WTC11 (cell line): ENCODE results near the gene CACNA1C. TPM values are rescaled to one million over a fixed set of nuclear protein-coding genes. Genes with fewer than 3 reads are reported as not detected.

Experiments used
- ATAC-seq: fragments of 200-7000 bp; cut with Tn5 transposase; 2 replicates; pipeline ENCODE4 v1.10.0; 2021; ENCODE audit warnings: mild to moderate bottlenecking, moderate library complexity
- CTCF ChIA-PET: fragments of 300-600 bp; sonication (Branson Sonifier 250); formaldehyde crosslinking; loops from one replicate; lab custom pipeline; 2021; ENCODE audit warnings: antibody characterized with exemption; lab: Charles Lee
- POLR2A ChIA-PET: fragments of 350-600 bp; sonication (Branson Sonifier 250); formaldehyde crosslinking; loops from one replicate; lab custom pipeline; 2021; ENCODE audit warnings: antibody characterized with exemption; lab: Charles Lee
- DNase-seq: peaks from one replicate; pipeline ENCODE4 v3.0.0; 2021; ENCODE audit warnings: low spot score
- H3K27ac Mint-ChIP-seq: 2 replicates; pipeline ENCODE4 v1.8.0; 2021; ENCODE audit warnings: mixed read lengths
- H3K27me3 Mint-ChIP-seq: 2 replicates; pipeline ENCODE4 v1.8.0; 2021; ENCODE audit warnings: low read depth, mild to moderate bottlenecking, moderate library complexity, mixed read lengths
- H3K36me3 Mint-ChIP-seq: 2 replicates; pipeline ENCODE4 v1.8.0; 2021; ENCODE audit warnings: mixed read lengths
- H3K4me1 Mint-ChIP-seq: 2 replicates; pipeline ENCODE4 v1.8.0; 2022; ENCODE audit warnings: mixed read lengths
- H3K4me3 Mint-ChIP-seq: 2 replicates; pipeline ENCODE4 v1.8.0; 2021; ENCODE audit warnings: mild to moderate bottlenecking, moderate library complexity, mixed read lengths
- H3K9me3 Mint-ChIP-seq: 2 replicates; pipeline ENCODE4 v1.8.0; 2021; ENCODE audit warnings: mixed read lengths
- ATF2 ChIP-seq: sonication (generic); formaldehyde crosslinking; IDR thresholded peaks from 2 replicates; pipeline ENCODE4 v1.8.1; 2022; ENCODE audit warnings: low read depth, missing genetic modification reagents, borderline replicate concordance
- ATF3 ChIP-seq: sonication (generic); formaldehyde crosslinking; conservative IDR thresholded peaks from 2 replicates; pipeline ENCODE4 v1.8.1; 2022; ENCODE audit warnings: mild to moderate bottlenecking, missing genetic modification reagents
- EMX1 ChIP-seq: fragments of 250-450 bp; sonication (Bioruptor Pico); IDR thresholded peaks from 2 replicates; pipeline ENCODE4 v1.8.0; 2021; ENCODE audit warnings: mild to moderate bottlenecking
- FOXP1 ChIP-seq: sonication (generic); formaldehyde crosslinking; IDR thresholded peaks from 2 replicates; pipeline ENCODE4 v1.8.0; 2022; ENCODE audit warnings: missing genetic modification reagents, mild to moderate bottlenecking, moderate library complexity, borderline replicate concordance
- IRF2 ChIP-seq: sonication (generic); formaldehyde crosslinking; IDR thresholded peaks from 2 replicates; pipeline ENCODE4 v1.8.0; 2022; ENCODE audit warnings: low read depth, missing genetic modification reagents, borderline replicate concordance
- KAT7 ChIP-seq: sonication (generic); formaldehyde crosslinking; IDR thresholded peaks from 2 replicates; pipeline ENCODE4 v1.8.1; 2023; ENCODE audit warnings: missing genetic modification reagents, mild to moderate bottlenecking, borderline replicate concordance
- SOX15 ChIP-seq: fragments of 250-450 bp; sonication (Bioruptor Pico); IDR thresholded peaks from 2 replicates; pipeline ENCODE4 v1.9.0; 2021; ENCODE audit warnings: mild to moderate bottlenecking
- ZMAT4 ChIP-seq: fragments of 250-450 bp; sonication (Bioruptor Pico); IDR thresholded peaks from 2 replicates; pipeline ENCODE4 v1.9.0; 2021; ENCODE audit warnings: mild to moderate bottlenecking
- ZNF317 ChIP-seq: sonication (generic); formaldehyde crosslinking; IDR thresholded peaks from 2 replicates; pipeline ENCODE4 v1.8.1; 2023; ENCODE audit warnings: low read depth, mild to moderate bottlenecking, moderate library complexity, missing genetic modification reagents, borderline replicate concordance
- total RNA-seq: library from RNA; stranded (reverse); gene quantifications from 3 replicates; pipeline ENCODE4 v1.2.3, GENCODE V29; 2021
- TF ChIP-seq, protein P1 (sequence below): sonication (generic); formaldehyde crosslinking; conservative IDR thresholded peaks from 2 replicates; pipeline ENCODE4 v1.8.1; 2023; ENCODE audit warnings: mild to moderate bottlenecking, low read depth, missing genetic modification reagents, moderate library complexity
- TF ChIP-seq, protein P2 (sequence below): sonication (generic); formaldehyde crosslinking; IDR thresholded peaks from 2 replicates; pipeline ENCODE4 v1.8.1; 2022; ENCODE audit warnings: missing genetic modification reagents, borderline replicate concordance
- TF ChIP-seq, protein P3 (sequence below): sonication (generic); formaldehyde crosslinking; IDR thresholded peaks from 2 replicates; pipeline ENCODE4 v1.8.1; 2023; ENCODE audit warnings: mild to moderate bottlenecking, missing genetic modification reagents, borderline replicate concordance
- TF ChIP-seq, protein P4 (sequence below): sonication (generic); formaldehyde crosslinking; IDR thresholded peaks from 2 replicates; pipeline ENCODE4 v1.8.1; 2022; ENCODE audit warnings: low read depth, mild to moderate bottlenecking, moderate library complexity, missing genetic modification reagents, borderline replicate concordance
- TF ChIP-seq, protein P5 (sequence below): sonication (generic); formaldehyde crosslinking; IDR thresholded peaks from 2 replicates; pipeline ENCODE4 v1.8.0; 2023; ENCODE audit warnings: mild to moderate bottlenecking, missing genetic modification reagents

CACNA1C gene
- total RNA-seq, 1 experiment from 2014 or later = 1.7 TPM

DNA sequence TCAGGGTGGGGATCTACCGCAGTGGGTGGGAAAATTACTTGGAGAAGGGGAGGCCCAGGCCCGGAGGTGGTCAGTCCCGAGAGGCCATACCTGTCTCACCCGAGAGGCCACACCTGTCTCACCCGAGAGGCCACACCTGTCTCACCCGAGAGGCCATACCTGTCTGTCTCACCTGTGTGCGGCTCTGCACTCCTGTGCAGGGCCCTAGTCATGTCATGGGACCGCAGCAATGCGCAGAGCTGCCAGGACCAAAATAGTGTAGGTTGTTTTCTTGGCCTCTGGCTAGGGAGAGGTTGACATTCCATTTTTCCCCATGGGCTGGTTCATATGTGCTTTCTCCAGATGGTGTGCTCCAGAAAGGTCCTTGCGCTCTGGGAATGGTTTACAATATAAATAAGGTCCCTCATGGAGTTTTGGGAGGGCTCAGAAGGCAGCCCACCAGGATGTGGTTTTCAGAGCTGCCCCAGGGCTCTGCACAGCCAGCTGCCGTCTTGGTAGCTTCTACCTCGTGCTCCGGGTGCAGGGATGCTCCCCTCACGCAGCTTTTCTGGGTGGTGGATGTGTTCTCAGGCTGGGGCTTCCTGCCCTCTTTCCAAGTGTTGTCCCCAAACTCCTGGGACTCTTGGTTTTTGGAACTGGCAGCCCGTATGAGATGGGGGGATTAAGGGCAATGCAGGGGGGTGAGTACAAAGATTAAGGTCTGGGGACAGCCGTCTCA is 58.2 kb downstream of the CACNA1C start:
- H3K27ac Mint-ChIP-seq = no peak overlapping the region
- no peak for TF ChIP-seq ATF3 (CRISPR knock-in tag)
- TF ChIP-seq ZMAT4 (CRISPR knock-in tag) = no peak
- TF ChIP-seq EMX1 (CRISPR knock-in tag) = no peak
- no peak for TF ChIP-seq KAT7 (CRISPR knock-in tag)
- TF ChIP-seq, protein P1, sequence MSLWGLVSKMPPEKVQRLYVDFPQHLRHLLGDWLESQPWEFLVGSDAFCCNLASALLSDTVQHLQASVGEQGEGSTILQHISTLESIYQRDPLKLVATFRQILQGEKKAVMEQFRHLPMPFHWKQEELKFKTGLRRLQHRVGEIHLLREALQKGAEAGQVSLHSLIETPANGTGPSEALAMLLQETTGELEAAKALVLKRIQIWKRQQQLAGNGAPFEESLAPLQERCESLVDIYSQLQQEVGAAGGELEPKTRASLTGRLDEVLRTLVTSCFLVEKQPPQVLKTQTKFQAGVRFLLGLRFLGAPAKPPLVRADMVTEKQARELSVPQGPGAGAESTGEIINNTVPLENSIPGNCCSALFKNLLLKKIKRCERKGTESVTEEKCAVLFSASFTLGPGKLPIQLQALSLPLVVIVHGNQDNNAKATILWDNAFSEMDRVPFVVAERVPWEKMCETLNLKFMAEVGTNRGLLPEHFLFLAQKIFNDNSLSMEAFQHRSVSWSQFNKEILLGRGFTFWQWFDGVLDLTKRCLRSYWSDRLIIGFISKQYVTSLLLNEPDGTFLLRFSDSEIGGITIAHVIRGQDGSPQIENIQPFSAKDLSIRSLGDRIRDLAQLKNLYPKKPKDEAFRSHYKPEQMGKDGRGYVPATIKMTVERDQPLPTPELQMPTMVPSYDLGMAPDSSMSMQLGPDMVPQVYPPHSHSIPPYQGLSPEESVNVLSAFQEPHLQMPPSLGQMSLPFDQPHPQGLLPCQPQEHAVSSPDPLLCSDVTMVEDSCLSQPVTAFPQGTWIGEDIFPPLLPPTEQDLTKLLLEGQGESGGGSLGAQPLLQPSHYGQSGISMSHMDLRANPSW (CRISPR knock-in tag) = no peak
- TF ChIP-seq, protein P2, sequence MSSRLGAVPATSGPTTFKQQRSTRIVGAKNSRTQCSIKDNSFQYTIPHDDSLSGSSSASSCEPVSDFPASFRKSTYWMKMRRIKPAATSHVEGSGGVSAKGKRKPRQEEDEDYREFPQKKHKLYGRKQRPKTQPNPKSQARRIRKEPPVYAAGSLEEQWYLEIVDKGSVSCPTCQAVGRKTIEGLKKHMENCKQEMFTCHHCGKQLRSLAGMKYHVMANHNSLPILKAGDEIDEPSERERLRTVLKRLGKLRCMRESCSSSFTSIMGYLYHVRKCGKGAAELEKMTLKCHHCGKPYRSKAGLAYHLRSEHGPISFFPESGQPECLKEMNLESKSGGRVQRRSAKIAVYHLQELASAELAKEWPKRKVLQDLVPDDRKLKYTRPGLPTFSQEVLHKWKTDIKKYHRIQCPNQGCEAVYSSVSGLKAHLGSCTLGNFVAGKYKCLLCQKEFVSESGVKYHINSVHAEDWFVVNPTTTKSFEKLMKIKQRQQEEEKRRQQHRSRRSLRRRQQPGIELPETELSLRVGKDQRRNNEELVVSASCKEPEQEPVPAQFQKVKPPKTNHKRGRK = no peak
- TF ChIP-seq FOXP1 (CRISPR knock-in tag) = no peak
- TF ChIP-seq, protein P3, sequence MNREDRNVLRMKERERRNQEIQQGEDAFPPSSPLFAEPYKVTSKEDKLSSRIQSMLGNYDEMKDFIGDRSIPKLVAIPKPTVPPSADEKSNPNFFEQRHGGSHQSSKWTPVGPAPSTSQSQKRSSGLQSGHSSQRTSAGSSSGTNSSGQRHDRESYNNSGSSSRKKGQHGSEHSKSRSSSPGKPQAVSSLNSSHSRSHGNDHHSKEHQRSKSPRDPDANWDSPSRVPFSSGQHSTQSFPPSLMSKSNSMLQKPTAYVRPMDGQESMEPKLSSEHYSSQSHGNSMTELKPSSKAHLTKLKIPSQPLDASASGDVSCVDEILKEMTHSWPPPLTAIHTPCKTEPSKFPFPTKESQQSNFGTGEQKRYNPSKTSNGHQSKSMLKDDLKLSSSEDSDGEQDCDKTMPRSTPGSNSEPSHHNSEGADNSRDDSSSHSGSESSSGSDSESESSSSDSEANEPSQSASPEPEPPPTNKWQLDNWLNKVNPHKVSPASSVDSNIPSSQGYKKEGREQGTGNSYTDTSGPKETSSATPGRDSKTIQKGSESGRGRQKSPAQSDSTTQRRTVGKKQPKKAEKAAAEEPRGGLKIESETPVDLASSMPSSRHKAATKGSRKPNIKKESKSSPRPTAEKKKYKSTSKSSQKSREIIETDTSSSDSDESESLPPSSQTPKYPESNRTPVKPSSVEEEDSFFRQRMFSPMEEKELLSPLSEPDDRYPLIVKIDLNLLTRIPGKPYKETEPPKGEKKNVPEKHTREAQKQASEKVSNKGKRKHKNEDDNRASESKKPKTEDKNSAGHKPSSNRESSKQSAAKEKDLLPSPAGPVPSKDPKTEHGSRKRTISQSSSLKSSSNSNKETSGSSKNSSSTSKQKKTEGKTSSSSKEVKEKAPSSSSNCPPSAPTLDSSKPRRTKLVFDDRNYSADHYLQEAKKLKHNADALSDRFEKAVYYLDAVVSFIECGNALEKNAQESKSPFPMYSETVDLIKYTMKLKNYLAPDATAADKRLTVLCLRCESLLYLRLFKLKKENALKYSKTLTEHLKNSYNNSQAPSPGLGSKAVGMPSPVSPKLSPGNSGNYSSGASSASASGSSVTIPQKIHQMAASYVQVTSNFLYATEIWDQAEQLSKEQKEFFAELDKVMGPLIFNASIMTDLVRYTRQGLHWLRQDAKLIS = no peak
- TF ChIP-seq, protein P4, sequence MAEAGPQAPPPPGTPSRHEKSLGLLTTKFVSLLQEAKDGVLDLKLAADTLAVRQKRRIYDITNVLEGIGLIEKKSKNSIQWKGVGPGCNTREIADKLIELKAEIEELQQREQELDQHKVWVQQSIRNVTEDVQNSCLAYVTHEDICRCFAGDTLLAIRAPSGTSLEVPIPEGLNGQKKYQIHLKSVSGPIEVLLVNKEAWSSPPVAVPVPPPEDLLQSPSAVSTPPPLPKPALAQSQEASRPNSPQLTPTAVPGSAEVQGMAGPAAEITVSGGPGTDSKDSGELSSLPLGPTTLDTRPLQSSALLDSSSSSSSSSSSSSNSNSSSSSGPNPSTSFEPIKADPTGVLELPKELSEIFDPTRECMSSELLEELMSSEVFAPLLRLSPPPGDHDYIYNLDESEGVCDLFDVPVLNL (CRISPR knock-in tag) = no peak
- no peak overlapping the region for H3K4me3 Mint-ChIP-seq
- ChIA-PET CTCF (interaction anchor here (0.5 kb wide), 1 partner anchor 54 kb away, joined by 3 read pairs; no protein-coding TSS in a partner anchor), POLR2A (no interaction called here)
- ATAC-seq (no peak), DNase-seq (no peak)
- no peaks in the 10 kb centered on the region for H3K9me3 Mint-ChIP-seq
- H3K27me3 Mint-ChIP-seq = no peaks in the 10 kb centered on the region; the same call in 1 of the 2 replicates
- no peaks in the 10 kb centered on the region for H3K36me3 Mint-ChIP-seq
- H3K4me1 Mint-ChIP-seq = no peaks in the 10 kb centered on the region

- no peaks in the 10 kb centered on the region; the same call in 1 of the 2 replicates for H3K27me3 Mint-ChIP-seq
- H3K27ac Mint-ChIP-seq = no peak overlapping the region
- H3K36me3 Mint-ChIP-seq = no peaks in the 10 kb centered on the region
- TF ChIP-seq SOX15 (CRISPR knock-in tag) (no peak), ATF2 (CRISPR knock-in tag) (no peak), EMX1 (CRISPR knock-in tag) (no peak), ZNF317 (no peak), IRF2 (CRISPR knock-in tag) (no peak)
- TF ChIP-seq, protein P5, sequence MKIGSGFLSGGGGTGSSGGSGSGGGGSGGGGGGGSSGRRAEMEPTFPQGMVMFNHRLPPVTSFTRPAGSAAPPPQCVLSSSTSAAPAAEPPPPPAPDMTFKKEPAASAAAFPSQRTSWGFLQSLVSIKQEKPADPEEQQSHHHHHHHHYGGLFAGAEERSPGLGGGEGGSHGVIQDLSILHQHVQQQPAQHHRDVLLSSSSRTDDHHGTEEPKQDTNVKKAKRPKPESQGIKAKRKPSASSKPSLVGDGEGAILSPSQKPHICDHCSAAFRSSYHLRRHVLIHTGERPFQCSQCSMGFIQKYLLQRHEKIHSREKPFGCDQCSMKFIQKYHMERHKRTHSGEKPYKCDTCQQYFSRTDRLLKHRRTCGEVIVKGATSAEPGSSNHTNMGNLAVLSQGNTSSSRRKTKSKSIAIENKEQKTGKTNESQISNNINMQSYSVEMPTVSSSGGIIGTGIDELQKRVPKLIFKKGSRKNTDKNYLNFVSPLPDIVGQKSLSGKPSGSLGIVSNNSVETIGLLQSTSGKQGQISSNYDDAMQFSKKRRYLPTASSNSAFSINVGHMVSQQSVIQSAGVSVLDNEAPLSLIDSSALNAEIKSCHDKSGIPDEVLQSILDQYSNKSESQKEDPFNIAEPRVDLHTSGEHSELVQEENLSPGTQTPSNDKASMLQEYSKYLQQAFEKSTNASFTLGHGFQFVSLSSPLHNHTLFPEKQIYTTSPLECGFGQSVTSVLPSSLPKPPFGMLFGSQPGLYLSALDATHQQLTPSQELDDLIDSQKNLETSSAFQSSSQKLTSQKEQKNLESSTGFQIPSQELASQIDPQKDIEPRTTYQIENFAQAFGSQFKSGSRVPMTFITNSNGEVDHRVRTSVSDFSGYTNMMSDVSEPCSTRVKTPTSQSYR (CRISPR knock-in tag) = no peak
- ATAC-seq (no peak), DNase-seq (no peak)
- ChIA-PET CTCF (interaction anchor here (0.5 kb wide), 1 partner anchor 54 kb away, joined by 3 read pairs; no protein-coding TSS in a partner anchor), POLR2A (no interaction called here)
- H3K9me3 Mint-ChIP-seq = no peaks in the 10 kb centered on the region
- no peak overlapping the region for H3K4me3 Mint-ChIP-seq
- H3K4me1 Mint-ChIP-seq = no peaks in the 10 kb centered on the region
These were observed 59.0 kb downstream of the CACNA1C start for GRCh38 chr12:2111826-2112225.
